HFFc6 (cell line): ENCODE data around the gene TIAM1. TPM values are rescaled to one million over a fixed set of nuclear protein-coding genes. Genes with fewer than 3 reads are reported as not detected.

ENCODE experiments used
- DNase-seq: peaks from one replicate; pipeline ENCODE4 v3.0.0-alpha.2; 2018
- H3K27ac Mint-ChIP-seq: 2 replicates; pipeline ENCODE4 v1.8.0; 2020; ENCODE audit warnings: mild to moderate bottlenecking, mixed read lengths
- H3K27me3 Mint-ChIP-seq: 2 replicates; pipeline ENCODE4 v1.8.0; 2021; ENCODE audit warnings: mild to moderate bottlenecking, moderate library complexity, mixed read lengths; ENCODE audit not compliant: insufficient read depth
- H3K36me3 Mint-ChIP-seq: 2 replicates; pipeline ENCODE4 v1.8.0; 2021; ENCODE audit warnings: low read depth, mixed read lengths
- H3K4me1 Mint-ChIP-seq: 2 replicates; pipeline ENCODE4 v1.8.0; 2020; ENCODE audit warnings: low read depth, mixed read lengths
- H3K4me3 Mint-ChIP-seq: 2 replicates; pipeline ENCODE4 v1.8.0; 2020; ENCODE audit warnings: mild to moderate bottlenecking, moderate library complexity, mixed read lengths
- H3K9me3 Mint-ChIP-seq: 2 replicates; pipeline ENCODE4 v1.8.0; 2020; ENCODE audit warnings: mild to moderate bottlenecking, mixed read lengths
- CTCF ChIP-seq: fragments of 200-600 bp; sonication (generic); IDR thresholded peaks from 2 replicates; pipeline ENCODE4 v1.5.0; 2021; ENCODE audit warnings: antibody characterized with exemption, mild to moderate bottlenecking
- total RNA-seq, 6 experiments: library from RNA; stranded (reverse); fragmentation: NEBNext Ultra II Directional; extraction: Animal tissue kit (Norgen Biotek cat#: 25700); gene quantifications; 2 replicates in 1 of 6; 3 replicates in 5 of 6; pipeline ENCODE4 v1.2.3, GENCODE V29; 2021

The TIAM1 gene
- total RNA-seq, 6 experiments from 2014 or later = 0.02 to 0.43 (median 0.27) TPM; not detected in 1

- peaks cover 9% of the 10 kb centered on the region; the same call in 1 of the 2 replicates for H3K4me1 Mint-ChIP-seq
- no peak for DNase-seq
- no peaks in the 10 kb centered on the region for H3K27me3 Mint-ChIP-seq
- peaks cover 4% of the 10 kb centered on the region; the same call in 1 of the 2 replicates for H3K9me3 Mint-ChIP-seq
- H3K27ac Mint-ChIP-seq = no peak overlapping the region
- TF ChIP-seq CTCF = no peak
- H3K4me3 Mint-ChIP-seq = no peak overlapping the region
- 0 out of 2 replicates have a peak, but pooled peaks cover 5% of the 10 kb centered on the region for H3K36me3 Mint-ChIP-seq
Observed at GRCh38 chr21:31288191-31288590, 55.9 kb downstream of the TIAM1 start.

- Mint-ChIP-seq H3K4me1 (peaks cover 18% of the 10 kb centered on the region), H3K4me3 (no peak overlapping the region), H3K36me3 (0 out of 2 replicates have a peak, but pooled peaks cover 5% of the 10 kb centered on the region), H3K27ac (no peak overlapping the region), H3K27me3 (no peaks in the 10 kb centered on the region), H3K9me3 (peaks cover 4% of the 10 kb centered on the region; the same call in 1 of the 2 replicates)
- no peak for DNase-seq
- TF ChIP-seq CTCF = no peak
Observed at GRCh38 chr21:31287201-31287600, 56.9 kb downstream of the TIAM1 start.

- no peaks in the 10 kb centered on the region for H3K27me3 Mint-ChIP-seq
- H3K4me1 Mint-ChIP-seq = peaks cover 23% of the 10 kb centered on the region
- TF ChIP-seq CTCF = no peak
- H3K36me3 Mint-ChIP-seq = no peaks in the 10 kb centered on the region
- DNase-seq = no peak
- H3K4me3 Mint-ChIP-seq = no peak overlapping the region
- H3K27ac Mint-ChIP-seq = no peak overlapping the region
- peaks cover 2% of the 10 kb centered on the region; the same call in 1 of the 2 replicates for H3K9me3 Mint-ChIP-seq
Observed at GRCh38 chr21:31286621-31287020, 57.4 kb downstream of the TIAM1 start.

- no peak for DNase-seq
- Mint-ChIP-seq H3K27ac (no peak overlapping the region; the same call in 1 of the 2 replicates), H3K36me3 (no peaks in the 10 kb centered on the region), H3K4me3 (no peak overlapping the region), H3K4me1 (peaks cover 27% of the 10 kb centered on the region), H3K27me3 (no peaks in the 10 kb centered on the region), H3K9me3 (peaks cover 6% of the 10 kb centered on the region; the same call in 1 of the 2 replicates)
- no peak for TF ChIP-seq CTCF
Observed at GRCh38 chr21:31284797-31285397, 59.2 kb downstream of the TIAM1 start.

GRCh38 chr21:31283025-31283424, 61.0 kb downstream of the TIAM1 start:
- Mint-ChIP-seq H3K9me3 (peaks cover 9% of the 10 kb centered on the region; the same call in 1 of the 2 replicates), H3K4me1 (peaks cover 27% of the 10 kb centered on the region), H3K36me3 (no peaks in the 10 kb centered on the region), H3K27ac (peak overlapping the region; percentile 47; the same call in 1 of the 2 replicates), H3K4me3 (no peak overlapping the region), H3K27me3 (no peaks in the 10 kb centered on the region)
- no peak for TF ChIP-seq CTCF
- no peak for DNase-seq
